Activated B cell treated with CpG ODN at 0.5 μM for 24 hours (primary cell): ENCODE measurements around the gene MRPL28. TPM values are rescaled to one million over a fixed set of nuclear protein-coding genes. Genes with fewer than 3 reads are reported as not detected.

Experiments
- ATAC-seq: fragments of 200-7000 bp; cut with Tn5 transposase; one replicate; pipeline ENCODE4 v1.10.0; 2021; ENCODE audit warnings: low read depth, mild to moderate bottlenecking, moderate library complexity
- CTCF ChIA-PET: fragments of 350-600 bp; sonication (Branson Sonifier 250); formaldehyde crosslinking; loops from one replicate; lab custom pipeline; 2021; ENCODE audit warnings: antibody characterized with exemption; lab: Charles Lee
- POLR2A ChIA-PET: fragments of 350-600 bp; sonication (Branson Sonifier 250); formaldehyde crosslinking; loops from one replicate; lab custom pipeline; 2021; ENCODE audit warnings: antibody characterized with exemption; lab: Charles Lee
- DNase-seq: peaks from one replicate; pipeline ENCODE4 v3.0.0; 2022
- H3K27ac Mint-ChIP-seq: one replicate; pipeline ENCODE4 v1.8.0; 2020; ENCODE audit warnings: mixed read lengths
- H3K27me3 Mint-ChIP-seq: one replicate; pipeline ENCODE4 v1.8.0; 2021; ENCODE audit warnings: mixed read lengths
- H3K36me3 Mint-ChIP-seq: one replicate; pipeline ENCODE4 v1.8.0; 2021; ENCODE audit warnings: low read depth, mixed read lengths
- H3K4me1 Mint-ChIP-seq: one replicate; pipeline ENCODE4 v1.8.0; 2021; ENCODE audit warnings: mixed read lengths
- H3K4me3 Mint-ChIP-seq: one replicate; pipeline ENCODE4 v1.8.0; 2020; ENCODE audit warnings: mild to moderate bottlenecking, mixed read lengths
- H3K9me3 Mint-ChIP-seq: one replicate; pipeline ENCODE4 v1.8.0; 2020; ENCODE audit warnings: mixed read lengths
- CTCF ChIP-seq: fragments of 200-600 bp; IDR thresholded peaks from one replicate; pipeline ENCODE4 v1.8.0; 2022; ENCODE audit warnings: antibody characterized with exemption, mild to moderate bottlenecking
- intact Hi-C: fragments of 100-400 bp; cut with micrococcal nuclease; formaldehyde crosslinking; loops from one replicate; pipeline ENCODE4 v1.15.1; 2024
- total RNA-seq: library from RNA; stranded (reverse); gene quantifications from 2 replicates; pipeline ENCODE4 v1.2.3, GENCODE V29; 2022

The MRPL28 gene
- total RNA-seq, 1 donor from 2014 or later = 82.4 TPM

DNA sequence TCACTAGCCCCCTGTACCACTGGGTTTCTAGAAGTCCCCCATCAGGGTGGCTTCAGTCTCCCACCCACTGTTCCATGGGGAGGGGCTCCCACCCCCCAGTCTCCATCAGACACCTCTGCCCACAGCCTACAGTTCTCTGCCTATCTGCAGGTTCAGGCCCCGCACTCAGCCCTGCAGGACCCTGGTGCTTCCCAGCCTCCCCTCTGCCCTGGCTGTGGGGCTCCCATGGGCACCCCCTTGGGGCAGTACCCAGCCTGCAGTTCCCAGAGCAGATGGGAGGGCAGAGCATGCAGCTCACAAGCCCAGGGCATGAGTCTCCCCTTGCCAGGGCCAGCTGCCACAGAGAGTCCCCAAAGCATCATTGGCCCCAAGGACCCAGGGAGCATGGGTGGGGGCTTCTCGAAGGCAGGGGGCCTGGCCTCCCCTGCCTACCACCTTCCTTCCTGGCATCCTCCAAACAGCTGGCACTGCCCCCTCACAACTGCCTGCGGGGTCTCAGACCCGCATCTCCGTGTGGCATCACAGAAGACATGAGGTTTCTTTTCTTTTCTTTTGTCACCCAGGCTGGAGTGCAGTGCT is 2.8 kb upstream of the MRPL28 start:
- no peak for DNase-seq
- ATAC-seq = no peak
- Mint-ChIP-seq H3K4me1 (peaks cover 13% of the 10 kb centered on the region), H3K27ac (no peak overlapping the region), H3K4me3 (no peak overlapping the region), H3K27me3 (no peaks in the 10 kb centered on the region), H3K36me3 (peaks cover 30% of the 10 kb centered on the region), H3K9me3 (no peaks in the 10 kb centered on the region)
- intact Hi-C loops = no loop called here
- ChIA-PET POLR2A (no interaction called here), CTCF (no interaction called here)
- no peak for TF ChIP-seq CTCF

DNA sequence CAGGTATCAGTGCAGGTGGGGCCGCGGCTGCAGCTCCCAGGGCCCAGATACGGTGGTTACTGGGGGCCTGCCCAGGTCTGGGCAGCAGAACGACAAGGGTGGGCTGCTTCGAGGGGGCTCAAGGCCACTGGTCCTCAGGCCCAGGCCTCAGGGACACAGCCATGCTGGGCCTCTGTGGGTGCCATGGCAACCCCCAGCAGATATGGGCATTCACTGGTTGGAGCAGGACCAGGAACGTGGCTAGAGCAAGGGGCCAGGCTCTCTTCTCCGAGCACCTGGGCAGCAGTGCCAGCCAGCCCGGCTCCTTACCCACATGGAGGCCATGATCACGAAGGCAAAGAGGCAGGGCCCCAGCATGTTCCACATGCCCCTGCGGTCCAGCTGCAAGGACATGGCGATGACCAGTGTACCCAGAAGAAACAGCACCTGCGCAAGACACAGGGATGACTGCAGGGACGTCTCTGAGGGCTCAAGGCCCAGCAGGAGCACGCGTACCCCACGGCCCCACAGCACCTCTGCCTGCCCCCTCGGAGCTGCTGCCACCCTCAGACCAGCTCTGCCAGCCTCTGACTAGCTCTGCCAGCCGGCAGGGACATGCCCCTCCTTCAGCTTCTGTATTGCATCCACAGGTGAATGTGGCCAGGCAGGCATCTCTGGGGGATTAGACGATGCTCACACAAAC is 2.1 kb upstream of the MRPL28 start:
- DNase-seq (no peak), ATAC-seq (no peak)
- peaks cover 13% of the 10 kb centered on the region for H3K4me1 Mint-ChIP-seq
- peaks cover 34% of the 10 kb centered on the region for H3K36me3 Mint-ChIP-seq
- no peaks in the 10 kb centered on the region for H3K27me3 Mint-ChIP-seq
- TF ChIP-seq CTCF = no peak
- ChIA-PET CTCF (interaction anchor here (1.1 kb wide), 1 partner anchor 12 kb away, joined by 4 read pairs; no protein-coding TSS in a partner anchor), POLR2A (interaction anchor here (1.1 to 2.3 kb wide), 2 partner anchors 10 to 26 kb away, joined by 3 to 61 read pairs; partner anchors contain the start of gene PGAP6)
- intact Hi-C loops = no loop called here
- no peak overlapping the region for H3K4me3 Mint-ChIP-seq
- no peaks in the 10 kb centered on the region for H3K9me3 Mint-ChIP-seq
- no peak overlapping the region for H3K27ac Mint-ChIP-seq

DNA sequence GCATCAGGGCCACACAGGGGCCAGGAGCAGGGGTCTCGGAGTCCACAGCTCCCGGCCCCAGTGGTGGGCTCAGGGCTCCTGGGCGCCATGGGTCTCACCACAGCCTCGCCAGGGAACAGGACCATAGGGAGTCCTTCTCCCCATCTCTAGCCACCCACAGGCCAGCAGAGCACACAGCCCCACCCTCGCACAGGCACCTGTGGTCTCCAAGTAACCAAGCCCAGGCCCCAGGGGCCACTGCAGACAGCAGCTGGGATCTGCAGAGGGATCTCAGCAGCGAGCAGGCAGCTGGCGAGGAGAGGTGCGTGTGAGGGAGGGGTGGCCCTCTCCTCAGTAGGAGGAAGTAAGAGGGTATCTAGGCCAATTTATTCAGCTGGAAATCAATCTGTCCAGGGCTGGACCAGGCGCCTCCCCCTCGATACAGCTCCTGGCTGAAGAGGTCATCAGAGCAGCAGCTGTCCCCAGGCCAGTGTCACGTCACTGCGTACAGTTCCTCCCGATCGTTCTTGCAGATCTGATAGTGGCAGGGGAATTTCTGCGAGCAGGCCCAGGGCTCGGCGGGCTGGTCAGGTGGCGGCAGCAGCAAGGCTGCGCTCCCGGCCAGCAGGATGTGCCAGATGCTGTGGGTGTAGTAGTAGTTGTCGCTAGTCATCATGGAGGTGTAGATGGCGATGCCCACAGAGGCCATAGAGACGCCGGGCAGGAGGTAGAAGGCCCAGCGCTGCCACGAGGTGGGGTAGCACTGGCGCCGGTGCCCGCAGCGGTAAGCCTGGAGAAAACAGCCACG is 1.4 kb upstream of the MRPL28 start:
- H3K4me3 Mint-ChIP-seq = no peak overlapping the region
- H3K36me3 Mint-ChIP-seq = peaks cover 41% of the 10 kb centered on the region
- H3K9me3 Mint-ChIP-seq = no peaks in the 10 kb centered on the region
- ChIA-PET CTCF (interaction anchor here (0.7 to 1.3 kb wide), 4 partner anchors 9 to 30 kb away, joined by 3 to 4 read pairs (median 3); partner anchors contain the start of gene DECR2), POLR2A (interaction anchor here (0.6 to 2.3 kb wide), 7 partner anchors 10 to 441 kb away, joined by 3 to 61 read pairs (median 5); partner anchors contain the start of genes AXIN1, DECR2 and PGAP6)
- intact Hi-C loops = no loop called here
- H3K4me1 Mint-ChIP-seq = peaks cover 13% of the 10 kb centered on the region
- H3K27me3 Mint-ChIP-seq = no peaks in the 10 kb centered on the region
- TF ChIP-seq CTCF = no peak
- ATAC-seq = no peak
- no peak for DNase-seq
- no peak overlapping the region for H3K27ac Mint-ChIP-seq

DNA sequence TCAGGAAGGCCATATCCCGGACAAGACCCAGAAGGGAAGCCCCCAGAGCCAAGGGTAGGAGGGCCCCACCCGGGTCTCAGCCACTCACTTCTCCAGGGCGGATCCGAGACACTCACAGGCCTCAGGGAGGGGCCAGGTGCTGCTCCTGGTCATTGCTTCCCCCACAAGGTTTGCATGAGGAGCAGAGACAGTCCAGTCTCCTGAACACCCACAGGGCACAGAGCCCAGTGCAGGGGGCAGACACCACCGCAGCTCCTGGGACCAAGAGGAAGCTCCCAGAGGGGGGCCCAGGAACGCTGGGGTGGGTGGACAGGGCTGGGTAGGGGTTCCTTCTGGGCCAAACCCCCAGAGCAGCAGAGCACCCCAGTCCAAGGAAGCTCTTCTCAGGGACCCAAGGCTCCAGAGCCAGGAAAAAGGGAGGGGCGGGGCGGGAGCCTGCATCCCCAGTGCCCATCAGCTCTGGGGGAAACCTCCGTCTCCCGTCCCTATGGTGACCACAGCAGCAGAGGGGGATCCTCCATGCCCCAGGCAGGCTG is 709 bp upstream of the MRPL28 start:
- Mint-ChIP-seq H3K4me1 (peaks cover 13% of the 10 kb centered on the region), H3K27ac (peak overlapping the region; percentile 91), H3K4me3 (peak overlapping the region; percentile 93), H3K27me3 (no peaks in the 10 kb centered on the region), H3K36me3 (peaks cover 45% of the 10 kb centered on the region), H3K9me3 (no peaks in the 10 kb centered on the region)
- CTCF ChIA-PET = interaction anchor here (0.7 to 1.3 kb wide), 5 partner anchors 9 to 264 kb away, joined by 3 to 4 read pairs (median 3); partner anchors contain the start of gene DECR2
- intact Hi-C loops = loop anchor here (1.0 kb wide), 3 partner anchors 10 to 30 kb away; partner anchors contain the start of genes DECR2 and PGAP6
- no peak for TF ChIP-seq CTCF
- POLR2A ChIA-PET = interaction anchor here (0.6 to 2.3 kb wide), 17 partner anchors 11 to 1784 kb away, joined by 3 to 61 read pairs (median 3); partner anchors contain the start of genes AXIN1, DECR2, FAM234A and PGAP6
- ATAC-seq = peak; percentile 15
- no peak for DNase-seq
